ENCODE results near the gene FAM13C.

- no peak for TF ChIP-seq CTCF (IDR thresholded peaks at IDR 0.05)
- no peak for TF ChIP-seq POLR2A (IDR thresholded peaks at IDR 0.05)
These were observed 62.4 kb downstream of the FAM13C start for GRCh38 chr10:59299933-59300332.

Data from vagina (tissue), 2 donors.